ENCODE measurements around the gene MPST. TPM values are rescaled to one million over a fixed set of nuclear protein-coding genes. Genes with fewer than 3 reads are reported as not detected.
A peak's percentile ranks its signal among the peaks of the same experiment; 100 is the strongest.

Gene MPST
- total RNA-seq, 1 donor from 2014 or later: 78.0 TPM

DNA sequence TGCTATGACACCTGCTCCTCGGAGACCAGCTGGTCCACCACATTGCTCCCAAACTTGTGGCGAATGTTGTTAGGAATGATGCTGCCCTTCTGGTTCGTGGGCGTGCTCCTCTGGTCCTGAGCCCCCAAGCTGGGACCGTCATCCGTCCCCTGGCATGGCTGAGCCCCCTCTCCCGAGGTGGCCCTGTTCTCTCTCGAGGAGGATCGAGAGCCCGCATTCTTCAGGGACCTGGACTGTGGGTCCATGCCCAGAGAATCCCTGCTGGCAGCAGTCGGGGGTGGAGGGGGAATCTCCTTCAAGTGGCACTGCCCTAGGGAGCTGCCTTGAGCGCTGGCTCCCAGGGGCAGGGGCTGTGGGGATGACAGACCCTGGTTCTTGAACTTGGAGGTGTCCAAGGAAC, 17.7 kb upstream of the MPST start:
- ATAC-seq: no peak

DNA sequence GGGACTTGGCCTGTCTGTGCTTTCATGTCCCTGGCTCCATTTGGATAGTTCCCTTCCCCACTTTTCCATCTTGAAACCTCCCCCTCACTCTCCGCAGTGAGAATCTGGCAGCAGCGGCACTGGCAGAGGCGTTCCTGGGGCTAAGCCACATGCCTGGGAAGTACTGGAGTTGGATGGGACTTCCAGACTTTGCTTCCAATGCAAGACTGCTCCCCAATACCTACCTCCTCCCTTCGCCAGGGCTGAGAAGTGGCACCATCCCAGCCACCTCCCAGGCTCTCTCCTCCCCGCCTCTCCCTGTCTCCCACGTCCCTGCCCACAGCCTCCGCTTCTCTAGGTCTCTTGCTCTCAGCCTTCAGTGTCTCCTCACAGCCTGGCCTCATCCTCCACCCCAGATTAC, 16.9 kb upstream of the MPST start:
- no peak for ATAC-seq

DNA sequence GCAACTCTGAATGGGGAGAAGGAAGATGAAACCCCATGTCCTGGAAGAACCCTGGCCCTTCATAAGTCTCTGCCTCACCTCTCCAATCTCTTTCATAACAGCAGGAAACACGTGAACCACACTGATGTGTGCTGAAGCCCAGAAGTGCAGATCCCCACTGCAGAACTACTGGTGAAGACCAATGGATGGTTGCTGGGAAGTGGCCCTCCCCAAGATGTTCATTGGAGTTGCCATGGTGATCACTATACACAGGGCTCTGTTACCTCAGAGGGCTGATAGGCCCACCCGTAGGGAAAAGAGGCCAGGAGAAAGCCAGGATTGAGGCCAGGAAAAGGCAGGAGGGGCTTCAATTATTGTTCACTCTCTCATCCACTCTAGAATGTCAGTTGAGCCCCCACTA, 11.9 kb upstream of the MPST start:
- no peak for ATAC-seq

DNA sequence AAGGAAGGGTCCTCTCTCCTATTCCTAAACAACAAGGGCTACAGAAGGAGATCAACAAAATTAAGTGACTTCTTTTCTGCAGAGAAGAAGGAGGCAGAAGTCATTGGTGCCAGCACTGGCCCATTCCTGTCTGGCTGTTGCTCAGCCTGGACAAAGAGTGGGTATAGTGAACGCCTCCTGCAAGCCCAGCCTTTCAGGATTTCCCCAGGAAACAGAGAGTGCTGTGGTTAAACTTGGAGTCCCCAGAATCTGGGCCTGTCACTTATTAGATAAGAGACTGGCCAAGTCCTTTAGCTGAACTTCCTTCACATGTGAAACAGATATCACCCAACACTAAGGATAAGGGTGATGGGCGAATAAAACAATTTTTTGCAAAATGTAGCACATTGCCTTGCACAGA, 11.2 kb upstream of the MPST start:
- ATAC-seq: no peak

DNA sequence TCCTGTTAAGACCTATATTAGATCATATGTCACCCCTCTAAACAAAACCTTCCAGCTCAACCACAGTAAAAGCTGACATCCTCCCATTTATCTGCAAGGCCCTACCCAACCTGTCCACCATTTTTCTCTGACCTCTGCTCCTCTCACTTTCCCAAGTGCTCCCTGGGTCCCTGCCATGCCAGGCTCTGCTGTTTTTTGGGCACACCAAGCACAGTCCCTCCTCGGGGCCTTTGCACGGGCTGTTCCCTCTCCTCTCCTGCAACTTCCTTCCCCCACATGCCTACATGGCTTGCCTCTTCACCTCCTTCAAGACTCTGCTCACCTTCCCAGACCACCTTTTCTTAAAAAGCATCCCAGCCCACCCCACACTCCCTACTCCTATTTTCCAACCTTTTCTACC, 10.1 kb upstream of the MPST start:
- ATAC-seq: no peak

DNA sequence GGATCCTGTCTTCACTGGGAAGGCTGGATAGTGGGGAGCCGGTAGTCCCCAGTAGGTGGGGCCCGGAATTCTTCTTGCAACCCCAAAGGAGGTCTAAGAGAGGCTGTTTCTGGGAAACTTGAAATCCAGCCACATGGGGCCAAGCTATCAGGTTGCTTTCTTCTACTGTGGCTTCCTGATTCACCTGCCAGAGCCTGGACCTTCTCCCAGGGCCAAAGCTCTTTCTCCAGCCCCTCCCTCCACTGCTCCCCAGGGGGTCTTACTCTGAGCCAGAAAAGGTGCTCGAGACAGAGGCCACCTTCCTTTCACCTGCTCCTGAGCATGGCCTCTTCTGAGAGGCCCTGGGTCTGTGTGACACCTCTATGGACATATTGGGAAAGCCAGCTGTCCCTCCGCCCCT, 9.4 kb upstream of the MPST start:
- ATAC-seq: no peak

DNA sequence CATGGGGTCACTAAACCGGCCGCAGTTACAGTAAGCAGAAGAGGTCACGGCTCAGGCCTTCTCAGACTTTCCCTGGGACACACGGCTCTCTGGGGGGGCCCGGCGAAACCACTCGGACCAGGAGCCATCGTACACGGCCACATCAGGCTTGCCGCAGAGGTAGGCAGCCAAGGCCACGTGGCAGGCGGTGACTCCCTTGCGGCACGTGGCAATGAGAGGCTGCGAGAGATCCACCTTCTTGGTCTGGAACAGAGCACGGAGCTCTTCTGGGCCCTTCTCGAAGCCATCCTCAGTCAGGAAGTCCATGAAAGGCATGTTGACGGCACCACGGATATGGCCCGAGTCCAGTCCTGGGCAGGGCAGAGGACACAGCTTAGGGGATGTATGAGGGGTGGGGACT, 8.6 kb upstream of the MPST start:
- ATAC-seq: no peak

DNA sequence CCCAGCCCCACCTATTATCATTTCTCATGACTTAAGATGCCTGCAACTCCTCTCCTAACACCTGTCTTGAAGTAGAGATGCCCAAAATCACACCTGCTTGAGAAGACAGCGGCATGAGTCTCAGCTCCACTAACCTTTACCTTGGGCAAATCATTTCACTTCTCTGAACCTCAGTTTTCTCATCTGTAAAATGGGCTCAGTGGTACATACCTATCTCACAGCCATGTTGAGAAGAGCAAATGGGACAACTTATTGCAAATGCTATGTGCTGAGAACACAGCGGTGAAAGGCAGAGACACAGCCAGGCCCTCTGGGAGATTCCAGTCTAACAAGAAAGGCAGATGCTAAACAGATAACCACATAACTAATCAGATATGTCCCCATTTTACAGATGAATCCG, 8.1 kb upstream of the MPST start:
- ATAC-seq: no peak

DNA sequence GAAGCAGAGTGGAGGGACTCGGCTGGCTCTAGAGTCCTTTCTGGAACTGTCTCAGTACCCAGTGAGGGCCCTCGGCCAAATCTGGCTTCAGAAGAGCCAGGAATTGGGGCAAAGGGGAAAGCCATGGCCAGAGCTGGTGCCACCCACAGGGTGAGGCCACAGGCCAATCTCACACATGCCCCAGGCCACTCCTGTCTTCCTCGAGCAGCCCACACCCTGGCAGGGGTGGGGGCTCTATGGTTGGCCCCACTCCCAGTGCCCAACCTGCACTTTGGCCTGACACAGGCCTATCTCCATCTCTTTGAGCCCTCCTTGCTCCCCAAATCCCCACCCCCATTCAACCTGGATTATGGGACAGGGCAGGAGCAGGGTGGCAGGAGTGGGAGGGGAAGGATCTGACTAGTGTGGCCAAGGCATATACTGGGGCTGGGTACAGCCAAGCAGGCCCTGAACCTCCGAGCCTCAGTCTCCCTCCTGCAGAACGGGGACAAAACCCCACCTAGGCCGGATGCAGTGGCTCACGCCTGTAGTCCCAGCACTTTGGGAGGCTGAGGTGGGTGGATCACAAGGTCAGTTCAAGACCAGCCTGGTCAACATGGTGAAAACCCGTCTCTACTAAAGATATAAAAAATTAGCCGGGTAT, 7.2 kb upstream of the MPST start:
- ATAC-seq: peak; percentile 40

DNA sequence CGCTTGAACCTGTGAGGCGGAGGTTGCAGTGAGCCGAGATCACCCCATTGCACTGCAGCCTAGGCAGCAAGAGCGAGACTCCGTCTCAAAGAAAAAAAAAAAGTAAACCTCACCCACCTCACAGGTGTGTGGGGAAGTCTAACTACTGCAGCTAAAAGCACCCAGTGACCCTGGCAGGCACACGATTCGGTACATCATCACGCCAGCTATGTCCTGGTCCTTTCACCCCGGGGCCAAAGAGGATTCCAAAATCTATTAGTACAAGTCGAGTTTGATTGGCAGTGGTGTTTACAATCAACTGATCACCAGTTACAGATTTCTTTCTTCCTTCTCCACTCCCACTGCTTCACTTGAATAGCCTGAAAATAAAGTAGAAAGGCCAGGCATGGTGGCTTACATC, 6.6 kb upstream of the MPST start:
- ATAC-seq: no peak

DNA sequence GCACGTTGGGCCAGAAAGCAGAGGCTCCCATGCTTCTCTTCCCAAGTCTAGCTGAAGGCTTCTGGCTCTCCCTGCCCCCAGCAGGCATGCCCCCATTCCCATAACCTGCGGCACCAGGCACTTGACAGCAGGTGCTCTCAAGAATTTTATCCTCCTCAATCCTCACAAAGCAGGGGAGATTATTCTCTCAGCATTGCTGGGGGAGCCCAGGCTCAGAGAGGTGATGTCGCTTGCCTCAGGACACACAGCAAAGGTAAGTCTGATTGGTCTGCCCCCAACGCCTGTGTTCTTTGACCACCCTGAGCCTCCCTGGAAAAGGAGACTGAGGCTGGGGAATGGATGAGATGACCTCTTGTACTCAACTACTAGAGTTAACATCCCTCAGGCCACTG, 5.1 kb upstream of the MPST start:
- ATAC-seq: no peak

DNA sequence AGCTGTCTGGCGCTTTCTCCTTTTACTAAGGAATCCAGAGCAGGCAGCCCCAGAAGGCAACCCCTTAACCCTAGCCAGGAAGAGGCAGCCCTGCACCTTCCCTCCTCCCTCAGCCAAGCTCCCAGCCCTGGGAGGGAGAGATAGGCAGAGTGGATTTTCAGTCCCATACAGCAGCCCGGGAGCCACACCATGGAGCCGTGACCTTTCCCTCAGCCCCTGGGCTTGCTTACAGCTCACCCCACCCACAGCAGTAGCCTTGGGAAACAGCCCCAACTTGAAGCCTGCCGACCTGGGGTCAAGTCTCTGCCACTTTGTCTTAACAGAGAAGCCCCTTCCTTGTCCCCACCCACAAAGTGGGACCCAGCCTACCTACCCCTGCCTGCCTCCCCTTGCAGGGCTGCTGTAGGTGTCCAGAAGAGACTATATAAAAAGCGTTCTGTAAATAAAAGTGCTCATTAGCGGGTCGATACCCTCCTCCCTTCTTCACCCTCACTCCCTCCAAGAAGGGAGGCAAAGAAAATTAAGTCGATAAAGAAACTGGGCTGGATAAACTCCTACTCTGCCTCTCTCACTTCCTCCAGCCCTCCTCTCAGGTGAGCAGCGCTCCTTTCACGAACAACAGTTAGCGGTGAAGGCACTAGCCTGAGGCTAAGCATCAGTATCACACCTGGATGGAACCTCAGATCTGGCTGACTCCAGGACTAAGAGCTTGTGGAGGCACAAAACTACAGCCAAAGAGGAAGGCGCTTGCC, 4.5 kb upstream of the MPST start:
- no peak for ATAC-seq

DNA sequence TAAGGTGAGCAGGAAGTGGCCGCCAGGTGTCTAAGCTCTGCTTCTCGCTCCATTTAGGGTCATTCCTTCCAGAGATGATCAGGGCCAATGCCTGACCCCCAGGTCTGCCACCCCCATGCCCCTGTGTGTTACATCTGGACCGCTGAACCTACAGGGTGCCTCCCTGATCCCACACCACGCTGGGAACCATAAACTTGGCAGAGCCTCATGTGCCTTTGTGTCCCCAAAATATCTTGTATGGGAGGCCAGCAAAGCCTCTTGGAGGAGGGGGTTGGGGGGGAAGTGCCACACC, 4.0 kb upstream of the MPST start:
- no peak for ATAC-seq

DNA sequence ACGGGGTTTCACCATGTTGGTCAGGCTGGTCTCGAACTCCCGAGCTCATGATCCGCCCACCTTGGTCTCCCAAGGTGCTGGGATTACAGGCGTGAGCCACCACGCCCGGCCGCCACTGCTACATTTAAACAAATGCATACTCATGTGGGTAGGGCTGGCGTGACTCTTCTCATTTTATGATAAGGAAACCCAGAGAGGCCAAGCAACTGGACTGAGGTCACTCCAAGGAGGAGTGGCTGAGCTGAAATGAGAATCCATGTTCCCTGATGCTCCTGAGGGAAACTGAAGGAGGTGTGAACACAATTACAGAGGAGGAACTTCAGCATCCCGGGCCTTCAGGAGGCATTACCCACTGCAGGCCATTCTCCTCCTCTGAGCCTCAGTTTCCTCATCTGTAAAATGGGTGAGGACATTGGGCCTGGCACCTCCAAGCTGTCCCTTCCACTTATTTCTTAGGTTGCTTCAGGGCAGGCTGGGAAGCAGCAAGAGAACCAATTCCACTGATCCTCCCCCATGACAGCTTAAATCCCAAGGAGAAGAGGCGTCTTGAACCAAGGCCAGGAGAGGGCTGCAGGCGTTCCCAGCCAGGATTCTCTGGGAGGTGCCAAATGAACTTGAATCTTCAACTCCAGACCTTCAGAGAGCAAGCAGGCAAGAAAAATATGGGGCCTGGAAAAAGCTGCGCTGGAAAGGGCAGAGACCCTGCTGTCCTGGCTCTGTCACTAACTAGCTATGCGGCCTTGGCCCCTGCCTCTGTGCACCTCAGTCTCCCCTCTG, 3.2 kb upstream of the MPST start:
- ATAC-seq: no peak

DNA sequence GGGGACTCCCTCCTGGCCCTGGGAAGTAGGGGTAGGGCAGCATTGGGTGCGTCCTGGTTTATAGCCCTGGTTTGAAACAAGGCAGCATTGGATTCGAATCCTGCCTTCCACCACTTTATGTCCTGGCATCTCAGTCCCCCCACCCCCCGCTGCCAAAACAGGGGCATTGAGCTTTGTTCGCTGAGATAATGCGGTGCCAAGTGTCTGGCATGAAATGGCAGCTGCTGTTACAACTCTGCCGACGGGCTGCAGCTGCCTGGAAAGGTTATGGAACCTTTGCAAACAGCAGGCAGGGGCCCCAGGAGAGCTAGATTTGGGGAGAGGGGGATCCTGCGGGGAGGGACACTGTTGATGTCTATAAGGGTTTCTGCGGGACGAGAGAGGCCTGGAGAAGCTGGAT, 2.2 kb upstream of the MPST start:
- no peak for ATAC-seq

DNA sequence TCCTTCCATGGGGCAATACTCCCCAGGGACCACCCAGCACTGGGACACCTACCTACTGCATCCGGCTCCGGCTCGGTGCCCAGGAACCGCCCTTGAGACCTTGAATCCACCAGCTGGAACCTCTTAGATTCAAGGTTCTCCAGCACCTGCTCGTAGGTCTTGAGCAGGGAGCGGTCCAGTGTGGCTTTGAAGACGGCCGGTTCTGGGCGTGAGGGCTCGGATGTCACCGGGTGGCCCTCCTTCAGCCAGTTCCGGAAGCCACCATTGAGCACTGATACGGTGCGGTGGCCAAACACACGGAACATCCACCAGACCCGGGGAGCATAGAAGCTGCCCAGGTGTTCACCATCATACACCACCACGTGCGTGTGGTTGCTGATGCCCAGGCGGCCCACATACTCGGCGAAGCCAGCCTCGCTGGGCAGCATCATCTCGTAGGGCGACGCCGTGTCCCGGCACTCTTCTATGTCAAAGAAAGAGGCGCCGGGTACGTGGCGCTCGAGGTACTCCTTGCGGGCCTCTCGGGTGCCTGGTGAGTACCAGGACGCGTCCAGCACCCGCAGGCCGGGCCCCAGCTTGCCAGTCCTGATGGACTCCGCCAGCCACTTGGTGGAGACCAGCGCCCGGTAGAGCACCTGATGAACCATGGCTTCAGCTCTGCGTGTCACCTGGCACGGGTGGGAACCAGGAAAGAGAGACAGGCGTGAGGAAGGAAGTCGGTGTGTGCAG, 1.3 kb upstream of the MPST start:
- peak; percentile 18 for ATAC-seq

DNA sequence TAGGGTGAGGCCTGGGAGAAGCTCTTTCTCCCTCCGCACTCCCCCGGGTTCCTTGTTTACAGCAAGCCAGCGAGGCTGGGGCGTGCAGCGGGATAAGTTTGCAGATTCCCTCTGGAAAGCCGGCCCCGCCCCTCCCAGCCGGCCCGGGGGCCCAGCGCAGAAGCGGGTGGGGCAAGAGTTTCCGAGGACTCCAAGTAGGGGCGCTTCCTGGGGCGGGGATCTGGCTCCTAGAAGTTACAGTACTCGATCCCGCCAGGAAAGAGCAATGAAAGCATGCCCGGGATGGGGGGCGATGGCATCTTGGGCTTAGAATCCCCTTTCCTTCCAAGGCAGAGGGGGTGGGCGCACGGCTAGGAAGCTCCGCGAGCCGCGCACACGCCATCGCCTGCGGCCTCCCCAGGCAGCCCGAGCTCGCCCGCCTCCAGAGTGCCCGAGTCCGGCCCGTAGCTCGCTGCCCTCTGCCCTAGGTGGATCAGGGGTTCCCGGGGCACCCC, 680 bp upstream of the MPST start:
- ATAC-seq: peak; percentile 1

DNA sequence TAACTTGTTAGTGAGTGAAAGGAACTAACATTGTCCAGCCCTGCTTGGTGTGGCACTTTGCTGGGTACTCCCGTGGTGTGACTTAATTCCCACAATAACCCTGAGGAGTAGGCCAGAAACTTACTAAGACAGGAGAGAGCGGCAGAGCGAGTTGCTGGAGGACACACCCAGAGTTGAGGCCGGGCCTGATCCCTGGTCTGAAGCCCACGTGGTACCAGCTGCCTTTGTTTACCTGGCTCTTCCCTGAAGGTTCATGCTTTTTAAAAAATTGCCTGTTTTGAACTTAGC, 594 bp downstream of the MPST start:
- peak; percentile 76 for ATAC-seq

DNA sequence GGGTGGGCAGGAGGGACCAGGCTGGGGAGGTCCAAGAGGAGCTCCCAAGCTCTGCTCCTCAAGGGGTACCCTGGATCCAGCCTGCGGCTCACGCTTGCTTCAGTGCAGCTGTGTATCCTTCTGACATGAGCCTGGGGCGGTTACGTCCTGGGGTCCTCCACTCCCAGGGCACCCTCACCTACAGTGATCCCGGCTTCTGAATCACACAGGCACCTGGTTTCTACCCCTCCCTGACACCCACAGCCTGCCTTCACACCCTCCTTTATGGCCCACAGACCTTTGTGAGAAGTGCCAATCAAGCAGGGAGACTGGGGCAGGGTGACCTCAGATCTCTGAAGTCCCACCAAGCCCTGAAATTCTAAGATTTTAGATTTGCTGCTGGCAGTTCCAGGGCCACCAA, 1.5 kb downstream of the MPST start:
- no peak for ATAC-seq

DNA sequence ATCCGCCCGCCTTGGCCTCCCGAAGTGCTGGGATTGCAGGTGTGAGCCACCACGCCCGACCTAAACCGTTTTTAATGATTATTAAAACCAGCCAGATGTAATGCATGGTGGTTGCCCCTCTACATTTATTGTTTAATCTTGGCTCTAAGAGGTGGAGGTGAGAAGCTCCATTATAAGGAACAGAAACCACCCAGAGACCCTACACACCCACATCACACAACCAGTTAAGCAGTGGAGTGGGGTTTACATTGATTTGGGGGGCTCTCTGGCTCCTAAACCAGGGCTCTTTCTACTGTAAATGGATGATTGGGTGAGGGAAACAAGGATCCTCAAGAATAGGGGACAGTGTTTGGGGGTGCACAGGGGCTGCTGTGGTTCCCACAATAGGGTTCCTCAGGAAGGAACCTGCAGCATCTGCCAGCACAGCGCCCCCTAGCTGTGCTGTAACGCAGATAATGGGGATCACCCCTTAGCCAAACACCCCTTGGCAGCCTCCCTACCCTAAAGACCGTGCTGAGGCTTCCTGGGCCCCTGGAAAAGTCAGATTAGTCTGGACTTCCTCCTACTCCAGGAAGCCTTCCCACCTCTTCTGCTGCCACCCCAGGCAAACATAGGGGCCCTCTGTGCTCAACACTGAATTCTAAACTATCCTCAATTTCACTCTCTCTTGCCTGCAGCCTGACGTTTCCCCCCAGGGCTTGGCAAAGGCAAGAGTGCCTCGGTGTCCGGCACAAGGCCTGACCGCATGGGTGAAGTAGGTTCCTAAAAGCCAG, 2.4 kb downstream of the MPST start:
- ATAC-seq: no peak

DNA sequence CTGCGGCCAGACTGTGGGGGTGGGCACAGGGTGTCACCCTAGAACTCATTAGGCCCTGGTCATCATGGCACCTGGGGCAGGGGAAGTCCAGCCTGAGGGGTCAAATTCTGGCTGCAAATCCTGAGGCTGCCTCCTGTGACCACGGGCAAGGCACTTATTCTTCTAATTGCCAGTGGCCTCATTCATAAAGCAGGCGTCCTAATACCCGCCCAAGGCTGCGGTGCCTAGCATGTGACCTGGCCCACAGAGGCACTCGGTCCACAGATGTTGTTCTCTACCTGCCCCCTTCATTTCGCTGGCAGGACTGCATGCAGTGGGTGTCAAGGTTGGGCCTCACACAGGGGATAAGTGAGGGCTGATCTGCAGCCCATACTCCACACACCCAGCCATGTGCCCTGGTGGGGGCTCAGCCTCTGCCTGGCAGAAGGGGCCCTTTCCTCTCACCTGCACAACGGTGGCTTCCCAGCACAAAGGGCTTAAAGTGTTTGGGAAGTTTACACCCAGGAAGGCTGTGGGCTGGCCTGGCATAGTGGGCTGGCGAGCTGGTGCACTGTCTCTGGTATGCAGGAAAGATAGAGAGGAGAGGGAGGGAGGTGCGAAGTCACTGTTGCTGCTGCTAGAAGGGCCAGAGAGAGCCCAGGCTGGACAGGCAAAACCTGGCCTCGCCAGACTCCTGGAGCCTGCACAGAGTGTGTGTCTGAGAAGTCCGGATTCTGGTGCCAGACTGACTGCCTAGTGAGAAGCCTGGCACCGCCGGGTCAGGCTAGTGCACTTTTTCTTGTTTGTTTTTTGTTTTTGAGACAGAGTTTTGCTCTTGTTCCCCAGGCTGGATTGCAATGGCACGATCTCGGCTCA, 3.2 kb downstream of the MPST start:
- no peak for ATAC-seq
